HCT116 (cell line): ENCODE measurements around the gene MTERF4. TPM values are rescaled to one million over a fixed set of nuclear protein-coding genes. Genes with fewer than 3 reads are reported as not detected.

Experiments used
- ATAC-seq: fragments of 200-7000 bp; cut with Tn5 transposase; 2 replicates; pipeline ENCODE4 v1.9.1; 2020; ENCODE audit warnings: mild to moderate bottlenecking, moderate library complexity
- BruUV-seq: library from RNA; stranded (reverse); fragments of 400-500 nt; replicated peaks from 2 replicates; lab custom pipeline; 2021; lab: Mats Ljungman, UMichigan
- CTCF ChIA-PET: fragments of 300-600 bp; sonication (Branson Sonifier 250); formaldehyde crosslinking; loops from one replicate; lab custom pipeline; 2021; ENCODE audit warnings: antibody characterized with exemption; lab: Charles Lee
- POLR2A ChIA-PET: fragments of 300-600, 350-600 bp; sonication (Branson Sonifier 250); formaldehyde crosslinking; loops from one replicate; lab custom pipeline; 2021; ENCODE audit warnings: antibody characterized with exemption; lab: Charles Lee
- RAD21 ChIA-PET, 2 experiments: fragments of 300-600 bp; sonication (Branson Sonifier 250); formaldehyde crosslinking; loops; one replicate each; lab custom pipeline; 2023; ENCODE audit warnings: low total read pairs in 2 of 2; ENCODE audit not compliant: uncharacterized antibody in 2 of 2, unreplicated experiment in 2 of 2, low non-redundant PET in 1 of 2; lab: Charles Lee
- DNase-seq: peaks from one replicate; pipeline ENCODE4 v3.0.0-alpha.2; 2010; ENCODE audit warnings: low read depth, low spot score
- H2AFZ ChIP-seq: fragments of 200-600 bp; shearing (Covaris generic), sonication (generic); 2 replicates; pipeline ENCODE4 v1.6.1; 2017; ENCODE audit warnings: low read depth, mixed run types, mixed read lengths, antibody characterized with exemption, low read length; ENCODE audit not compliant: poor library complexity, severe bottlenecking
- H3K27ac ChIP-seq: 2 replicates; pipeline ENCODE4 v1.5.1; 2012; ENCODE audit warnings: low read depth, low read length
- H3K27me3 ChIP-seq: fragments of 200-600 bp; sonication (generic); 2 replicates; pipeline ENCODE4 v1.6.1; 2016; ENCODE audit warnings: mixed run types, low read length, mixed read lengths; ENCODE audit not compliant: insufficient read depth
- H3K36me3 ChIP-seq, 2 experiments: fragments of 200-500 bp in 1 of 2; fragments of 200-600 bp in 1 of 2; sonication (Bioruptor generic) in 1 of 2; sonication (generic) in 1 of 2; 2 replicates each; pipeline versions ENCODE4 v1.5.1 to v1.6.1; 2014 to 2016; ENCODE audit warnings: low read length in 2 of 2, inconsistent platforms in 1 of 2, mixed read lengths in 1 of 2, mixed run types in 1 of 2; ENCODE audit not compliant: insufficient read depth in 2 of 2, control insufficient read depth in 1 of 2
- H3K4me1 ChIP-seq, 2 experiments: fragments of 200-600 bp in 1 of 2; sonication (generic) in 1 of 2; 2 replicates each; pipeline versions ENCODE4 v1.5.1 to v1.6.1; 2012 to 2017; ENCODE audit warnings: low read length in 2 of 2, inconsistent platforms in 1 of 2, mild to moderate bottlenecking in 1 of 2, mixed read lengths in 1 of 2, mixed run types in 1 of 2, moderate library complexity in 1 of 2; ENCODE audit not compliant: insufficient read depth in 2 of 2, control insufficient read depth in 1 of 2
- H3K4me2 ChIP-seq: fragments of 200-600 bp; sonication (generic); 2 replicates; pipeline ENCODE4 v1.6.1; 2017; ENCODE audit warnings: mixed run types, low read length, mixed read lengths
- H3K4me3 ChIP-seq, 2 experiments: fragments of 200-600 bp in 1 of 2; sonication (generic) in 1 of 2; replicated peaks in 1 of 2; 2 replicates each; pipeline ENCODE4 v1.5.1; 2011 to 2016; ENCODE audit warnings: low read length in 2 of 2, control low read depth in 1 of 2, low read depth in 1 of 2, mild to moderate bottlenecking in 1 of 2, mixed read lengths in 1 of 2, mixed run types in 1 of 2
- H3K79me2 ChIP-seq: fragments of 200-600 bp; sonication (generic); 2 replicates; pipeline ENCODE4 v1.6.1; 2017; ENCODE audit warnings: mild to moderate bottlenecking, mixed run types, low read length, moderate library complexity, mixed read lengths; ENCODE audit not compliant: insufficient read depth
- H3K9ac ChIP-seq: fragments of 200-600 bp; sonication (generic); 2 replicates; pipeline ENCODE4 v1.6.1; 2016; ENCODE audit warnings: low read length, mixed read lengths
- H3K9me2 ChIP-seq: fragments of 200-600 bp; sonication (generic), shearing (Covaris generic); 2 replicates; pipeline ENCODE4 v1.6.1; 2017; ENCODE audit warnings: mixed run types, mild to moderate bottlenecking, moderate library complexity; ENCODE audit not compliant: insufficient read depth
- H3K9me3 ChIP-seq, 2 experiments: fragments of 200-500 bp in 1 of 2; fragments of 200-600 bp in 1 of 2; sonication (Bioruptor generic) in 1 of 2; sonication (generic) in 1 of 2; 2 replicates each; pipeline ENCODE4 v1.6.1; 2014 to 2017; ENCODE audit warnings: low read length in 2 of 2, mixed read lengths in 2 of 2, inconsistent platforms in 1 of 2, low read depth in 1 of 2, mild to moderate bottlenecking in 1 of 2, mixed run types in 1 of 2, moderate library complexity in 1 of 2; ENCODE audit not compliant: control insufficient read depth in 1 of 2, insufficient read depth in 1 of 2
- H4K20me1 ChIP-seq: fragments of 200-600 bp; sonication (generic), shearing (Covaris generic); 2 replicates; pipeline ENCODE4 v1.6.1; 2017; ENCODE audit warnings: mixed run types, mild to moderate bottlenecking, moderate library complexity; ENCODE audit not compliant: insufficient read depth
- CBX3 ChIP-seq: IDR thresholded peaks from 2 replicates; pipeline ENCODE4 v1.6.1; 2012; ENCODE audit warnings: low read depth
- EGR1 ChIP-seq: IDR thresholded peaks from 2 replicates; pipeline ENCODE4 v1.6.1; 2012; ENCODE audit warnings: low read depth
- ELF1 ChIP-seq: IDR thresholded peaks from 2 replicates; pipeline ENCODE4 v1.6.1; 2012; ENCODE audit warnings: low read depth, borderline replicate concordance
- FOSL1 ChIP-seq: IDR thresholded peaks from 2 replicates; pipeline ENCODE4 v1.6.1; 2012; ENCODE audit warnings: low read depth
- SP1 ChIP-seq: IDR thresholded peaks from 2 replicates; pipeline ENCODE4 v1.6.1; 2012; ENCODE audit warnings: low read depth
- YY1 ChIP-seq: IDR thresholded peaks from 2 replicates; pipeline ENCODE4 v1.6.1; 2011; ENCODE audit warnings: low read length, low read depth, moderate library complexity, mild to moderate bottlenecking; ENCODE audit not compliant: insufficient replicate concordance; ENCODE audit errors: extremely low read depth
- ZNF274 ChIP-seq: fragments of 200-500 bp; sonication (Bioruptor generic); IDR thresholded peaks from 2 replicates; pipeline ENCODE4 v1.6.1; 2014; ENCODE audit warnings: mild to moderate bottlenecking, low read depth, low read length, inconsistent platforms
- intact Hi-C: fragments of 100-400 bp; cut with micrococcal nuclease; formaldehyde crosslinking; loops from 2 replicates; pipeline ENCODE4 v1.10.0; 2022
- total RNA-seq: library from RNA; stranded (reverse); gene quantifications from one replicate; pipeline ENCODE4 v1.2.1, GENCODE V29; 2021; ENCODE audit not compliant: unreplicated experiment
- TF ChIP-seq, protein P1 (sequence below), 3 experiments: fragments of 200-600 bp in 1 of 3; sonication (generic) in 1 of 3; IDR thresholded peaks in 2 of 3; conservative IDR thresholded peaks in 1 of 3; 2 replicates each; pipeline ENCODE4 v1.5.1; 2012 to 2017; ENCODE audit warnings: low read depth in 2 of 3, low read length in 2 of 3, antibody characterized with exemption in 1 of 3, borderline replicate concordance in 1 of 3, control low read depth in 1 of 3, mild to moderate bottlenecking in 1 of 3, mixed read lengths in 1 of 3, mixed run types in 1 of 3, moderate library complexity in 1 of 3; ENCODE audit not compliant: insufficient read depth in 1 of 3
- TF ChIP-seq, protein P2 (sequence below): IDR thresholded peaks from 2 replicates; pipeline ENCODE4 v1.6.1; 2012

Gene MTERF4
- total RNA-seq, 1 experiment from 2014 or later = 25.5 TPM

DNA sequence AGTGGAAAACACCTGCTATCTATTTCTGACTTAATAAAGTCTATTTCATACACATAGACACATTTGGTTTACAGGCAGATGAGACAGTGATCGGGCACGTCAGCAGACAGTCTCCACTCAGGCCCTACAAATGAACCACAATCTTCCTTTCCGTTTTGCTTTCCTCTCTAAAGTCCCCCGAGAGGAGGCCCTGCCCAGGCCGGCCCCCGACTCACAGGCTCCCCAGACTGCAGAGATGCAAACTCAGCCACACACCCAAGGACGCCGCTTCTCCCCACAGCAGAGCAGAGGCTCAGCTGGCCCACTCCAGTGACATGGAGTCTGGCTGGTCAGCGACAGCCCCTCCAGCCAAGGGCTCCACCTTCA, 9.3 kb upstream of the MTERF4 start:
- ATAC-seq (no peak), DNase-seq (no peak)
- Histone ChIP-seq H3K36me3 (peaks cover 0 to 4% of the 10 kb centered on the region in 2 experiments; a peak in 1 of 4 replicates), H2AFZ (no peak overlapping the region), H3K4me2 (no peak overlapping the region), H3K4me1 (no peaks in the 10 kb centered on the region), H3K9ac (no peak overlapping the region), H4K20me1 (no peaks in the 10 kb centered on the region), H3K27me3 (no peaks in the 10 kb centered on the region), H3K9me3 (no peaks in the 10 kb centered on the region), H3K27ac (no peak overlapping the region), H3K4me3 (no peak overlapping the region), H3K9me2 (no peaks in the 10 kb centered on the region), H3K79me2 (no peaks in the 10 kb centered on the region)
- BruUV-seq = no TSS peak
- RAD21 ChIA-PET = no interaction called here
- POLR2A ChIA-PET = no interaction called here
- no peak for TF ChIP-seq YY1
- no peak for TF ChIP-seq EGR1
- no peak for TF ChIP-seq SP1
- TF ChIP-seq, protein P1, sequence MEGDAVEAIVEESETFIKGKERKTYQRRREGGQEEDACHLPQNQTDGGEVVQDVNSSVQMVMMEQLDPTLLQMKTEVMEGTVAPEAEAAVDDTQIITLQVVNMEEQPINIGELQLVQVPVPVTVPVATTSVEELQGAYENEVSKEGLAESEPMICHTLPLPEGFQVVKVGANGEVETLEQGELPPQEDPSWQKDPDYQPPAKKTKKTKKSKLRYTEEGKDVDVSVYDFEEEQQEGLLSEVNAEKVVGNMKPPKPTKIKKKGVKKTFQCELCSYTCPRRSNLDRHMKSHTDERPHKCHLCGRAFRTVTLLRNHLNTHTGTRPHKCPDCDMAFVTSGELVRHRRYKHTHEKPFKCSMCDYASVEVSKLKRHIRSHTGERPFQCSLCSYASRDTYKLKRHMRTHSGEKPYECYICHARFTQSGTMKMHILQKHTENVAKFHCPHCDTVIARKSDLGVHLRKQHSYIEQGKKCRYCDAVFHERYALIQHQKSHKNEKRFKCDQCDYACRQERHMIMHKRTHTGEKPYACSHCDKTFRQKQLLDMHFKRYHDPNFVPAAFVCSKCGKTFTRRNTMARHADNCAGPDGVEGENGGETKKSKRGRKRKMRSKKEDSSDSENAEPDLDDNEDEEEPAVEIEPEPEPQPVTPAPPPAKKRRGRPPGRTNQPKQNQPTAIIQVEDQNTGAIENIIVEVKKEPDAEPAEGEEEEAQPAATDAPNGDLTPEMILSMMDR (IDR thresholded peaks at IDR 0.05 in 2 of 3, conservative IDR thresholded peaks at IDR 0.05 in 1 of 3; ENCODE audit: borderline replicate concordance in 1 of 3, insufficient read depth in 1 of 3, low read depth in 2 of 3, low read length in 2 of 3) = no peak
- no peak for TF ChIP-seq CBX3
- no peak for TF ChIP-seq FOSL1
- no peak for TF ChIP-seq ZNF274
- TF ChIP-seq, protein P2, sequence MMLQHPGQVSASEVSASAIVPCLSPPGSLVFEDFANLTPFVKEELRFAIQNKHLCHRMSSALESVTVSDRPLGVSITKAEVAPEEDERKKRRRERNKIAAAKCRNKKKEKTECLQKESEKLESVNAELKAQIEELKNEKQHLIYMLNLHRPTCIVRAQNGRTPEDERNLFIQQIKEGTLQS = no peak
- TF ChIP-seq ELF1 = no peak
- intact Hi-C loops = no loop called here
- CTCF ChIA-PET = no interaction called here
